DND-41 (cell line): Measurements from ENCODE around the gene LECT2.

Experiments
- ATAC-seq: fragments of 200-7000 bp; cut with Tn5 transposase; 3 replicates; pipeline ENCODE4 v1.9.1; 2021; ENCODE audit warnings: low read depth; ENCODE audit not compliant: insufficient read depth
- DNase-seq: peaks from one replicate; pipeline ENCODE4 v3.0.0-alpha.2; 2020
- H2AFZ ChIP-seq: 2 replicates; pipeline ENCODE4 v1.6.0; 2012; ENCODE audit warnings: low read depth, low read length
- H3K27ac ChIP-seq: 2 replicates; pipeline ENCODE4 v1.5.1; 2012; ENCODE audit warnings: low read length, inconsistent platforms
- H3K27me3 ChIP-seq: fragments of 200-600 bp; sonication (generic); 2 replicates; pipeline ENCODE4 v1.6.0; 2012; ENCODE audit warnings: low read length, mild to moderate bottlenecking, inconsistent platforms; ENCODE audit not compliant: insufficient read depth, poor library complexity
- H3K36me3 ChIP-seq: 2 replicates; pipeline ENCODE4 v1.5.1; 2012; ENCODE audit warnings: low read length, inconsistent platforms; ENCODE audit not compliant: insufficient read depth
- H3K4me1 ChIP-seq: 2 replicates; pipeline ENCODE4 v1.5.1; 2012; ENCODE audit warnings: mild to moderate bottlenecking, low read length; ENCODE audit not compliant: insufficient read depth
- H3K4me2 ChIP-seq: 2 replicates; pipeline ENCODE4 v1.6.0; 2012; ENCODE audit warnings: mild to moderate bottlenecking, moderate library complexity, low read length, inconsistent platforms; ENCODE audit not compliant: insufficient read depth
- H3K4me3 ChIP-seq, 2 experiments: fragments of 200-600 bp in 1 of 2; shearing (Covaris generic) in 1 of 2; 2 replicates each; pipeline ENCODE4 v1.5.1; 2012 to 2016; ENCODE audit warnings: inconsistent platforms in 2 of 2, low read length in 2 of 2, mild to moderate bottlenecking in 2 of 2, low read depth in 1 of 2, moderate library complexity in 1 of 2
- H3K79me2 ChIP-seq: 2 replicates; pipeline ENCODE4 v1.6.0; 2012; ENCODE audit warnings: low read length, inconsistent platforms; ENCODE audit not compliant: insufficient read depth
- H3K9ac ChIP-seq: 2 replicates; pipeline ENCODE4 v1.6.0; 2012; ENCODE audit warnings: low read depth, mild to moderate bottlenecking, inconsistent platforms, low read length, moderate library complexity
- H3K9me3 ChIP-seq: 2 replicates; pipeline ENCODE4 v1.5.1; 2012; ENCODE audit warnings: low read length, moderate library complexity, mild to moderate bottlenecking, inconsistent platforms; ENCODE audit not compliant: insufficient read depth, severe bottlenecking
- H4K20me1 ChIP-seq: 2 replicates; pipeline ENCODE4 v1.6.0; 2012; ENCODE audit warnings: low read length; ENCODE audit not compliant: insufficient read depth
- CTCF ChIP-seq: IDR thresholded peaks from 2 replicates; pipeline ENCODE4 v1.5.1; 2012; ENCODE audit warnings: borderline replicate concordance, low read length, moderate library complexity, mild to moderate bottlenecking; ENCODE audit not compliant: poor library complexity, severe bottlenecking; ENCODE audit errors: extremely low read depth
- EZH2 ChIP-seq: IDR thresholded peaks from 3 replicates; pipeline ENCODE4 v1.6.1; 2012; ENCODE audit warnings: borderline replicate concordance, low read depth, mild to moderate bottlenecking, moderate library complexity, low read length, inconsistent platforms; ENCODE audit not compliant: severe bottlenecking

The LECT2 gene

GRCh38 chr5:135941711-135942110 is 13.1 kb downstream of the LECT2 start:
- no peaks in the 10 kb centered on the region for H3K4me1 ChIP-seq
- H3K9ac ChIP-seq: no peak overlapping the region
- no peaks in the 10 kb centered on the region for H3K36me3 ChIP-seq
- no peak overlapping the region for H2AFZ ChIP-seq
- no peak overlapping the region for H3K27ac ChIP-seq
- ATAC-seq (no peak), DNase-seq (no peak)
- no peaks in the 10 kb centered on the region for H3K79me2 ChIP-seq
- no peak for TF ChIP-seq CTCF
- no peak for TF ChIP-seq EZH2
- H3K27me3 ChIP-seq: peaks cover 5% of the 10 kb centered on the region
- no peaks in the 10 kb centered on the region for H3K9me3 ChIP-seq
- H4K20me1 ChIP-seq: no peaks in the 10 kb centered on the region
- H3K4me2 ChIP-seq: no peak overlapping the region
- no peak overlapping the region for H3K4me3 ChIP-seq

DNA sequence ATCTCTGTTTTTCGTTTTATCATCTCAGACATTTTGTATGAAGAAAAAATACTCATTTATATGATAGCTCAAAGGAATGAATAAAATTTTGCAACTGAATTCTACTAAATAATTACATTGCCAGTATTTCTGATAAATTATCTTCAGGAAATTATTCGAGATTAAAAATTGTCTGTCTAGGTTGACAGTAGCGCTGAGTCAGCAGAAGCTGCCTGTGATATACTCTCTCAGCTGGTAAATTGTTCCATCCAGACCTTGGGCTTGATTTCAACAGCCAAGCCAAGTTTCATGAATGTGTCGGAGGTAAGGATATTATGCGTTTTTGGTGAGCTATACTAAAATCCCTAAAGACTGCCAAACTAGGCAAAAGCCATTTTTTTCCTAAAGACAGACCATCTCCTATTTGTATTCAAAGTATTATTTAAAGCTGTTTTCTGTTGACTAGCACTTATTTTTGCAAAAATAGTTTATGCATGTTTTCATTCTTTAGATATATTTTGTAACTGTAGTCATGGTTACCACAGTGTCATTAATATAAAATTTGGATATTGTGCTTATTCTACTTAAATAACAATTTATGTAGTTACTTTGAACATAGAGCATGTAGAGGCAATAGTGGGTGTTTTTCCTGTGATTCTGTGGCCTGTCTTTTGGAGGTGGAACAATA is 17.4 kb downstream of the LECT2 start:
- H4K20me1 ChIP-seq: no peaks in the 10 kb centered on the region
- no peaks in the 10 kb centered on the region for H3K4me1 ChIP-seq
- ATAC-seq: no peak
- H3K4me2 ChIP-seq: no peak overlapping the region
- H3K27ac ChIP-seq: no peak overlapping the region
- H2AFZ ChIP-seq: no peak overlapping the region
- H3K4me3 ChIP-seq: no peak overlapping the region
- H3K36me3 ChIP-seq: no peaks in the 10 kb centered on the region
- peaks cover 11% of the 10 kb centered on the region for H3K27me3 ChIP-seq
- TF ChIP-seq EZH2: no peak
- no peak for TF ChIP-seq CTCF
- H3K9ac ChIP-seq: no peak overlapping the region
- no peaks in the 10 kb centered on the region for H3K9me3 ChIP-seq
- no peaks in the 10 kb centered on the region for H3K79me2 ChIP-seq
- DNase-seq: no peak

DNA sequence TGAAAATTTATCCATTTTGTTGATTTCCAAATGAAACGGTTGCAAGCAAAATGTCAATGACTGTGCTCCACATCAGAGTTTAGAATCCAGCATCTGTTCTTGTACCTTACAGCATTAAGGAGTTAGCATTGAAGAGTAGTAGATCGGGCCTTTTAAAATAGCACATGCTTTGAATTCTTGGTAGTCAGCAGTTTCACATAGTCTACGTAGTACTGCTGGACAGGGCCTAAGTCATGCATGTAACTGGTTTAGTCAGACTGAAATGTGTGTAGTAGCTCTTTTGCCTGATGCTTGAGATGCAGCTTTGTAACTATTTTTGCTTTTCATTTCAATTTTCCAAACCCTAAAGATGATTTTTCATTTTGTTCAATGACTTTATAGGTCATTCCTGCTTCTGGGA is 19.8 kb downstream of the LECT2 start:
- H3K4me2 ChIP-seq: no peak overlapping the region
- H3K27ac ChIP-seq: no peak overlapping the region
- peaks cover 6% of the 10 kb centered on the region for H3K27me3 ChIP-seq
- no peak overlapping the region for H3K9ac ChIP-seq
- H2AFZ ChIP-seq: no peak overlapping the region
- no peaks in the 10 kb centered on the region for H3K4me1 ChIP-seq
- no peaks in the 10 kb centered on the region for H3K9me3 ChIP-seq
- no peak for TF ChIP-seq EZH2
- TF ChIP-seq CTCF: no peak
- H4K20me1 ChIP-seq: no peaks in the 10 kb centered on the region
- H3K36me3 ChIP-seq: no peaks in the 10 kb centered on the region
- DNase-seq: no peak
- H3K4me3 ChIP-seq: no peak overlapping the region
- no peak for ATAC-seq
- no peaks in the 10 kb centered on the region for H3K79me2 ChIP-seq
